Endothelial cell of umbilical vein (primary cell): ENCODE results near the gene PAPPA. TPM values are rescaled to one million over a fixed set of nuclear protein-coding genes. Genes with fewer than 3 reads are reported as not detected.

ENCODE experiments used
- BruUV-seq: library from RNA; stranded (reverse); fragments of 400-500 nt; replicated peaks from 2 replicates; lab custom pipeline; 2021; lab: Mats Ljungman, UMichigan
- CTCF ChIA-PET: fragments of 300-600, 350-600 bp; sonication (Branson Sonifier 250); formaldehyde crosslinking; loops from one replicate; lab custom pipeline; 2021; ENCODE audit warnings: antibody characterized with exemption, inconsistent platforms; lab: Charles Lee
- POLR2A ChIA-PET: fragments of 300-600, 350-600 bp; sonication (Branson Sonifier 250); formaldehyde crosslinking; loops from one replicate; lab custom pipeline; 2021; ENCODE audit warnings: antibody characterized with exemption, inconsistent platforms; lab: Charles Lee
- DNase-seq: peaks from one replicate; pipeline ENCODE4 v3.0.0-alpha.2; 2011; ENCODE audit warnings: low read depth, low spot score
- FAIRE-seq: peaks from 2 replicates; lab custom pipeline; 2011; peaks lifted over from hg19 to GRCh38; lab: Jason Lieb, UNC
- H2AFZ ChIP-seq: 2 replicates; pipeline ENCODE4 v1.6.0; 2012; ENCODE audit warnings: low read depth, low read length, control low read depth, inconsistent platforms
- H3K27ac ChIP-seq: 2 replicates; pipeline ENCODE4 v1.5.1; 2011; ENCODE audit warnings: low read depth, mild to moderate bottlenecking, control low read depth, low read length, moderate library complexity; ENCODE audit not compliant: insufficient read depth
- H3K27me3 ChIP-seq, 2 experiments: 2 replicates each; pipeline versions ENCODE4 v1.6.0 to v1.6.1; 2011; ENCODE audit warnings: low read length in 2 of 2, mixed read lengths in 1 of 2; ENCODE audit not compliant: control insufficient read depth in 2 of 2, insufficient read depth in 2 of 2
- H3K36me3 ChIP-seq, 2 experiments: 2 replicates in 1 of 2; 3 replicates in 1 of 2; pipeline ENCODE4 v1.5.1; 2011; ENCODE audit warnings: low read length in 2 of 2, mild to moderate bottlenecking in 1 of 2, moderate library complexity in 1 of 2; ENCODE audit not compliant: control insufficient read depth in 2 of 2, insufficient read depth in 2 of 2; ENCODE audit errors: extremely low read depth in 1 of 2
- H3K4me1 ChIP-seq: 3 replicates; pipeline ENCODE4 v1.5.1; 2011; ENCODE audit warnings: mild to moderate bottlenecking, low read length; ENCODE audit not compliant: control insufficient read depth, insufficient read depth; ENCODE audit errors: extremely low read depth
- H3K4me2 ChIP-seq: 2 replicates; pipeline ENCODE4 v1.6.1; 2011; ENCODE audit warnings: low read length, control low read depth, mixed read lengths; ENCODE audit not compliant: insufficient read depth
- H3K4me3 ChIP-seq, 3 experiments: fragments of 200-600 bp in 1 of 3; sonication (generic), shearing (Covaris generic) in 1 of 3; replicated peaks in 1 of 3; 2 replicates each; pipeline ENCODE4 v1.5.1; 2011 to 2016; ENCODE audit warnings: control low read depth in 3 of 3, low read length in 3 of 3, mild to moderate bottlenecking in 2 of 3, inconsistent platforms in 1 of 3, low read depth in 1 of 3, moderate library complexity in 1 of 3; ENCODE audit not compliant: insufficient read depth in 1 of 3
- H3K79me2 ChIP-seq: 2 replicates; pipeline ENCODE4 v1.6.0; 2012; ENCODE audit warnings: low read length, inconsistent platforms; ENCODE audit not compliant: control insufficient read depth, insufficient read depth
- H3K9ac ChIP-seq: replicated peaks from 2 replicates; pipeline ENCODE3; 2011; ENCODE audit warnings: low read length, control low read depth; ENCODE audit not compliant: insufficient read depth; ENCODE audit errors: extremely low read depth
- H3K9me1 ChIP-seq: replicated peaks from 3 replicates; pipeline ENCODE4 v1.6.0; 2011; ENCODE audit warnings: mild to moderate bottlenecking, low read length; ENCODE audit not compliant: control insufficient read depth, insufficient read depth; ENCODE audit errors: extremely low read depth
- H3K9me3 ChIP-seq: replicated peaks from 2 replicates; pipeline ENCODE4 v1.5.1; 2012; ENCODE audit warnings: low read length, inconsistent platforms; ENCODE audit not compliant: control insufficient read depth, insufficient read depth
- H4K20me1 ChIP-seq: replicated peaks from 2 replicates; pipeline ENCODE3; 2011; ENCODE audit warnings: mild to moderate bottlenecking, low read length; ENCODE audit not compliant: control insufficient read depth, insufficient read depth; ENCODE audit errors: extremely low read depth
- CTCF ChIP-seq, 2 donors: IDR thresholded peaks; 1 replicate in 1 of 2; 2 replicates in 1 of 2; pipeline ENCODE4 v1.5.1; 2011; ENCODE audit warnings: low read length in 2 of 2, mild to moderate bottlenecking in 2 of 2, moderate library complexity in 2 of 2, control low read depth in 1 of 2, inconsistent platforms in 1 of 2, low read depth in 1 of 2; ENCODE audit not compliant: insufficient read depth in 1 of 2; ENCODE audit errors: extremely low read depth in 1 of 2
- EZH2 ChIP-seq: IDR thresholded peaks from 2 replicates; pipeline ENCODE4 v1.6.1; 2012; ENCODE audit warnings: borderline replicate concordance, low read depth, mild to moderate bottlenecking, moderate library complexity, low read length, inconsistent platforms; ENCODE audit not compliant: severe bottlenecking
- FOS ChIP-seq: IDR thresholded peaks from 2 replicates; pipeline ENCODE4 v1.6.1; 2011; ENCODE audit warnings: mild to moderate bottlenecking, low read length, moderate library complexity, borderline replicate concordance; ENCODE audit not compliant: insufficient read depth
- GATA2 ChIP-seq: IDR thresholded peaks from 2 replicates; pipeline ENCODE4 v1.7.0; 2011; ENCODE audit warnings: low read depth, mild to moderate bottlenecking, moderate library complexity, mixed read lengths, low read length; ENCODE audit not compliant: insufficient read length, insufficient read depth
- JUN ChIP-seq: IDR thresholded peaks from 2 replicates; pipeline ENCODE4 v1.6.1; 2011; ENCODE audit warnings: borderline replicate concordance, low read depth; ENCODE audit not compliant: insufficient read length, insufficient read depth
- MYC ChIP-seq: IDR thresholded peaks from one replicate; pipeline ENCODE4 v1.6.1; 2011; ENCODE audit warnings: mild to moderate bottlenecking, low read depth, low read length
- dilution Hi-C: fragments of 300-500 bp; cut with MboI; formaldehyde crosslinking; loops from one replicate; pipeline ENCODE4 v1.15.0; 2019; ENCODE audit warnings: low sequenced_read_pairs; ENCODE audit not compliant: extremely low pct_ligation_motif_present
- intact Hi-C: fragments of 100-400 bp; cut with micrococcal nuclease; formaldehyde crosslinking; loops from one replicate; pipeline ENCODE4 v1.10.0; 2022
- polyA plus RNA-seq, 4 experiments: library from polyadenylated mRNA; depleted of rRNA in 3 of 4; stranded (reverse) in 3 of 4; unstranded in 1 of 4; fragments of >200 nt; gene quantifications; 2 replicates each; pipeline versions ENCODE4 v1.2.1 to v1.2.3, GENCODE V29; 2011 to 2012; ENCODE audit warnings: missing spikeins in 1 of 4
- total RNA-seq: library from RNA; stranded (reverse); gene quantifications from 2 replicates; pipeline ENCODE4 v1.2.3, GENCODE V29; 2021

The PAPPA gene
- total and polyA plus RNA-seq, 2 donors (not counting 3 experiments of a cell fraction or from before 2014, with no cell fraction given), result 0.13 to 0.41 TPM

GRCh38 chr9:116144038-116144437, 9.6 kb upstream of the PAPPA start:
- Histone ChIP-seq H3K27ac (no peak overlapping the region), H3K9ac (no peak overlapping the region), H3K9me3 (no peaks in the 10 kb centered on the region), H3K36me3 (no peaks in the 10 kb centered on the region), H3K79me2 (no peaks in the 10 kb centered on the region), H3K4me2 (no peak overlapping the region), H3K9me1 (no peaks in the 10 kb centered on the region), H3K4me3 (no peak overlapping the region), H3K27me3 (no peaks in the 10 kb centered on the region), H3K4me1 (no peaks in the 10 kb centered on the region), H2AFZ (no peak overlapping the region), H4K20me1 (no peaks in the 10 kb centered on the region)
- no peak for DNase-seq
- intact Hi-C loops (no loop called here), dilution Hi-C loops (no loop called here)
- no peak for FAIRE-seq
- CTCF ChIA-PET, result no interaction called here
- TF ChIP-seq EZH2 (no peak), FOS (peak; percentile 58)
- no TSS peak for BruUV-seq
- POLR2A ChIA-PET, result no interaction called here

DNA sequence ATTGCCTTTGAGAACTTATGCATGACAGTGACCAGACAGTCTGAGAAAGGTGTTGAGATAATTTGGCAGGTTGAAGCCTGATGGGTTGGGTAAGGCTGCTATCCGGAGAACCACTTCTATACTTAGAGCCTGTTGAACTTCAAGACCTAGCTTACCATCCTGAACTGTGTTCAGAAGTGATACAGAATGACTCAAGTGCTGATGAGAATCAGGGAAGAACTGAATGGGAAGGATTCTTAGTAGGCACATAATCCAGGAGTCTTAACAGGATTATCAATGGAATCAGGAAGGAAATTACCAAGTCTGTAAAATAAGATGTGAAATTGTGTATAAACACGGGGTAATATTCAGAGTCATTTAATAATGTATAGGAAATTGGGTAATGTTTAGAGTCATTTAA, 9.0 kb upstream of the PAPPA start:
- Histone ChIP-seq H3K27me3 (no peaks in the 10 kb centered on the region), H3K36me3 (no peaks in the 10 kb centered on the region), H4K20me1 (no peaks in the 10 kb centered on the region), H3K79me2 (no peaks in the 10 kb centered on the region), H3K27ac (no peak overlapping the region), H3K4me1 (no peaks in the 10 kb centered on the region), H3K9me3 (no peaks in the 10 kb centered on the region), H3K9me1 (no peaks in the 10 kb centered on the region), H3K4me2 (no peak overlapping the region), H3K9ac (no peak overlapping the region), H2AFZ (no peak overlapping the region), H3K4me3 (no peak overlapping the region)
- no peak for TF ChIP-seq MYC
- TF ChIP-seq GATA2, result peak; percentile 85
- no peak for TF ChIP-seq JUN
- no peak for TF ChIP-seq EZH2
- TF ChIP-seq CTCF (IDR thresholded peaks at IDR 0.05; ENCODE audit: extremely low read depth in 1 of 2, insufficient read depth in 1 of 2, low read depth in 1 of 2, low read length in 2 of 2), result no peak
- TF ChIP-seq FOS, result no peak
- ChIA-PET POLR2A (no interaction called here), CTCF (no interaction called here)
- dilution Hi-C loops (no loop called here), intact Hi-C loops (no loop called here)
- DNase-seq (no peak), FAIRE-seq (no peak)
- BruUV-seq, result no TSS peak
